Smooth muscle cell (in vitro differentiated cells): ENCODE results near the gene FHL1. TPM values are rescaled to one million over a fixed set of nuclear protein-coding genes. Genes with fewer than 3 reads are reported as not detected.

Experiments used
- DNase-seq: peaks from one replicate; lab custom pipeline; 2025; ENCODE audit not compliant: unreplicated experiment; lab: John Stamatoyannopoulos, UW
- H2AFZ ChIP-seq: fragments of 200-600 bp; sonication (generic); 2 replicates; pipeline ENCODE4 v1.6.0; 2016; ENCODE audit warnings: antibody characterized with exemption, low read depth, mild to moderate bottlenecking
- H3F3A ChIP-seq: fragments of 200-600 bp; sonication (generic); 2 replicates; pipeline ENCODE4 v1.6.0; 2017; ENCODE audit warnings: antibody characterized with exemption, low read depth
- H3K27ac ChIP-seq: fragments of 200-600 bp; sonication (generic); 2 replicates; pipeline ENCODE4 v1.5.1; 2016; ENCODE audit warnings: low read depth, mild to moderate bottlenecking
- H3K27me3 ChIP-seq: fragments of 200-600 bp; sonication (generic); 2 replicates; pipeline ENCODE4 v1.6.1; 2016; ENCODE audit warnings: low read depth, mild to moderate bottlenecking
- H3K36me3 ChIP-seq: fragments of 200-600 bp; sonication (generic); 2 replicates; pipeline ENCODE4 v1.5.1; 2016; ENCODE audit warnings: low read depth
- H3K4me1 ChIP-seq: fragments of 200-600 bp; sonication (generic); 2 replicates; pipeline ENCODE4 v1.5.1; 2016; ENCODE audit warnings: low read depth
- H3K4me2 ChIP-seq: fragments of 200-600 bp; sonication (generic); 2 replicates; pipeline ENCODE4 v1.6.0; 2016; ENCODE audit warnings: mild to moderate bottlenecking
- H3K4me3 ChIP-seq: fragments of 200-600 bp; sonication (generic); 2 replicates; pipeline ENCODE4 v1.5.1; 2016; ENCODE audit warnings: mild to moderate bottlenecking
- H3K79me2 ChIP-seq: fragments of 200-600 bp; sonication (generic); 2 replicates; pipeline ENCODE4 v1.6.0; 2016; ENCODE audit warnings: low read depth, mild to moderate bottlenecking
- H3K9ac ChIP-seq: fragments of 200-600 bp; sonication (generic); 2 replicates; pipeline ENCODE4 v1.6.0; 2016; ENCODE audit warnings: low read depth
- H3K9me3 ChIP-seq: fragments of 200-600 bp; sonication (generic); replicated peaks from 2 replicates; pipeline ENCODE4 v1.5.1; 2016; ENCODE audit warnings: low read depth
- H4K20me1 ChIP-seq: fragments of 200-600 bp; sonication (generic); 2 replicates; pipeline ENCODE4 v1.6.0; 2016; ENCODE audit warnings: low read depth
- WGBS: methylation state at CpG from one replicate; pipeline ENCODE4 v1.1.7; 2016; ENCODE audit warnings: low lambda C conversion rate; 5-methylcytosine and 5-hydroxymethylcytosine counted together
- polyA plus RNA-seq: library from polyadenylated mRNA; unstranded; fragments of >200 nt; fragmentation: Nextera tagmentation; extraction: Ambion mirVana; gene quantifications from 2 replicates; pipeline ENCODE4 v1.2.1, GENCODE V29; 2016
- total RNA-seq: library from RNA; depleted of rRNA; stranded (reverse); fragments of >200 nt; gene quantifications from 2 replicates; pipeline ENCODE4 v1.2.3, GENCODE V29; 2014
- TF ChIP-seq, protein P1 (sequence below): fragments of 200-600 bp; sonication (generic); IDR thresholded peaks from 2 replicates; pipeline ENCODE4 v1.5.1; 2017; ENCODE audit warnings: borderline replicate concordance, mild to moderate bottlenecking, antibody characterized with exemption; ENCODE audit not compliant: insufficient read depth, poor library complexity, severe bottlenecking

Gene FHL1
- total and polyA plus RNA-seq, 2 experiments from 2014 or later = 76.0 to 103 TPM

DNA sequence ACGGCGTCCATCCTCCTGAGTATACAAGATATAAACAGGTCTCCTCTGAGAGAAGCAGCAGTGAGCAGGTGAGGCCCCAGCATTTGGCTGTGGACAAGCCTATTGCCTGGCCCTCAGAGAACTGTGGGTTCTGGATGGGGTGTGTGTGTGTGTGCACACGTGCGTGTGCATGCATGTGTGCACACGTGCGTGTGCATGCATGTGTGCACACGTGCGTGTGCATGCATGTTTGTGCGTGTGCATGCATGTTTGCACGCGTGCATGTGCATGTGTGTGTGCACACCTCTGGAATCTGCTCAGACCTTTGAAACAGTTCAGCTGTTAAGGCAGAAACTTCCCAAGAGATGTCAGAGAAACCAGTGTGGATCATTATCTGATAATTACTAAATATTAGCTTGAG, 22.2 kb upstream of the FHL1 start:
- H3K36me3 ChIP-seq = no peaks in the 10 kb centered on the region
- no peaks in the 10 kb centered on the region for H3K27me3 ChIP-seq
- no peaks in the 10 kb centered on the region for H3K4me1 ChIP-seq
- H3K9ac ChIP-seq = no peak overlapping the region
- H3F3A ChIP-seq = no peaks in the 10 kb centered on the region
- H4K20me1 ChIP-seq = no peaks in the 10 kb centered on the region
- no peak for DNase-seq
- TF ChIP-seq, protein P1, sequence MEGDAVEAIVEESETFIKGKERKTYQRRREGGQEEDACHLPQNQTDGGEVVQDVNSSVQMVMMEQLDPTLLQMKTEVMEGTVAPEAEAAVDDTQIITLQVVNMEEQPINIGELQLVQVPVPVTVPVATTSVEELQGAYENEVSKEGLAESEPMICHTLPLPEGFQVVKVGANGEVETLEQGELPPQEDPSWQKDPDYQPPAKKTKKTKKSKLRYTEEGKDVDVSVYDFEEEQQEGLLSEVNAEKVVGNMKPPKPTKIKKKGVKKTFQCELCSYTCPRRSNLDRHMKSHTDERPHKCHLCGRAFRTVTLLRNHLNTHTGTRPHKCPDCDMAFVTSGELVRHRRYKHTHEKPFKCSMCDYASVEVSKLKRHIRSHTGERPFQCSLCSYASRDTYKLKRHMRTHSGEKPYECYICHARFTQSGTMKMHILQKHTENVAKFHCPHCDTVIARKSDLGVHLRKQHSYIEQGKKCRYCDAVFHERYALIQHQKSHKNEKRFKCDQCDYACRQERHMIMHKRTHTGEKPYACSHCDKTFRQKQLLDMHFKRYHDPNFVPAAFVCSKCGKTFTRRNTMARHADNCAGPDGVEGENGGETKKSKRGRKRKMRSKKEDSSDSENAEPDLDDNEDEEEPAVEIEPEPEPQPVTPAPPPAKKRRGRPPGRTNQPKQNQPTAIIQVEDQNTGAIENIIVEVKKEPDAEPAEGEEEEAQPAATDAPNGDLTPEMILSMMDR = no peak
- no peak overlapping the region for H2AFZ ChIP-seq
- no peaks in the 10 kb centered on the region for H3K9me3 ChIP-seq
- WGBS = 91% methylated on average over 11 of the region's 11 CpGs
- H3K79me2 ChIP-seq = no peaks in the 10 kb centered on the region
- no peak overlapping the region for H3K4me3 ChIP-seq
- no peak overlapping the region for H3K4me2 ChIP-seq
- no peak overlapping the region for H3K27ac ChIP-seq

DNA sequence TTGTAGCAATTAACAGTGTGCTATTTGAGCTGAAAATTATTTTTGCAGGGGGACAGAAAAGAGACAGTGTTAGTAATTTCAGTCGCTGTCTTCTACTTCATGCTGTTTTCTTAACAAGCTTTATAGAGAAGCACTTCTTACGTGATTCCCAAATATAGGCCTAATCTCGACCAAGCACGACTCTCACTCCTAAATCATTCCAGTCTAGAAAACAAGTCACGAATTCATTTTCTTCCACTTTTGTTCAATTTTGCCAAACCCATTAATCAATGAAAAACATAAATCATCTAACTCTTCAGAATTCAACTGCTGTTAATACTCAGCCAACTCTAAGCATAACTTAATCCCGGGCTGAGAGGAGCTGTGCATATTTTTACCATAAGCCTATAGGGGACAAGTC, 21.0 kb upstream of the FHL1 start:
- H3F3A ChIP-seq = no peaks in the 10 kb centered on the region
- peak overlapping the region; percentile 83 for H3K27ac ChIP-seq
- no peak overlapping the region for H3K4me3 ChIP-seq
- no peaks in the 10 kb centered on the region for H3K79me2 ChIP-seq
- H3K9me3 ChIP-seq = no peaks in the 10 kb centered on the region
- no peak for DNase-seq
- WGBS = 62% methylated on average over 6 of the region's 6 CpGs
- H4K20me1 ChIP-seq = no peaks in the 10 kb centered on the region
- H2AFZ ChIP-seq = no peak overlapping the region
- no peaks in the 10 kb centered on the region for H3K27me3 ChIP-seq
- H3K4me1 ChIP-seq = no peaks in the 10 kb centered on the region
- TF ChIP-seq, protein P1 = no peak
- peak overlapping the region; percentile 19 for H3K9ac ChIP-seq
- H3K36me3 ChIP-seq = no peaks in the 10 kb centered on the region
- peak overlapping the region; percentile 42 for H3K4me2 ChIP-seq

DNA sequence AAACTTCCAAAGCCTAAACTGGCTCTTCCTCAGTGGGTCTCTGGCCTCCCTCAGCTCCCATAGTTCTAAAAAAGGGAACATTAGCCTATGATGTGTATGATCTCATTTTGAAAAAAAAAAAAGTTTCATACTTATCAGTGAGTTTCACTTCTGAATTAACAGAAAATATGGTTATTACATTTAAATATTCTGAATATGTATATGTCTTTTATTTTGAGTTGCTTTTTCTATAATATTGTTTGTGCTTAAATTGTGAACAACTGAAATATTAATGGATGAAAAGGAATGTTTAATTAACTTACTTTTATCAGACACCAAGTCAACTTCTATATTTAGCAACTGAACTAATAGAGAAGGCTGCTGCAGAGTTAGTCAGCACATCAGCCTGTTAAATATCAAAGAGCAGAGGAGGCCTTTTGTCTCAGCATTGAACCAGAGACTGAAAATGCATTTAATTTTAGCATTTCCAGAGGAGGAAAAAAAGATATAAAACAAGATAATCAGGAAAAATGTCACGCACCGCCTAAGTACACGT, 20.4 kb upstream of the FHL1 start:
- Histone ChIP-seq H3K4me1 (no peaks in the 10 kb centered on the region), H3K9ac (peak overlapping the region; percentile 62), H3K4me3 (no peak overlapping the region), H2AFZ (no peak overlapping the region), H3K4me2 (peak overlapping the region; percentile 42), H4K20me1 (no peaks in the 10 kb centered on the region), H3F3A (no peaks in the 10 kb centered on the region), H3K27me3 (no peaks in the 10 kb centered on the region), H3K9me3 (no peaks in the 10 kb centered on the region), H3K27ac (peak overlapping the region; percentile 83), H3K79me2 (no peaks in the 10 kb centered on the region), H3K36me3 (no peaks in the 10 kb centered on the region)
- TF ChIP-seq, protein P1 = no peak
- no peak for DNase-seq
- WGBS = 57% methylated on average over 3 of the region's 3 CpGs

DNA sequence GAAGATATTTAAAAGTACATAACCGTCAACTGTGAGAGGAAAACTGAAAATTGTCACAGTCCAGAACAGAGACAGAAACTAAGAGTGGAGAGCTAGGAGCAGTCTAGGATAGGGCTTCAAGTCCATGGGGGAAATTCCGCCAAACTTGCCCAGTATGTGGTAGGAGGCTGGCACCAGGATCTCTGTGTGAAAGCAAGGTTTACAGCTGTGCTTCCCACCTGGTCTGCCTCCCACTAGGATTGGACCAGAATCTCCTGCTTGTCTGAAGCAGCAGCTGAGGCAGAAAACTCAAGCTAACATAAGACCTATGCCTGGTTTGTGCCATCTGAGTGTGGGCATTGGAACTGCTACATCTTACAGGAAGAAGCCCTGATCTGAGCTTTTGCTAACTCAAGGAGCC, 18.6 kb upstream of the FHL1 start:
- Histone ChIP-seq H3K27me3 (no peaks in the 10 kb centered on the region), H3F3A (no peaks in the 10 kb centered on the region), H3K79me2 (no peaks in the 10 kb centered on the region), H3K4me3 (no peak overlapping the region), H2AFZ (no peak overlapping the region), H3K27ac (no peak overlapping the region), H3K9me3 (no peaks in the 10 kb centered on the region), H3K9ac (no peak overlapping the region), H4K20me1 (no peaks in the 10 kb centered on the region), H3K4me2 (no peak overlapping the region), H3K4me1 (no peaks in the 10 kb centered on the region), H3K36me3 (no peaks in the 10 kb centered on the region)
- WGBS = 93% methylated on average over 2 of the region's 2 CpGs
- TF ChIP-seq, protein P1 = no peak
- no peak for DNase-seq
